HG02763 (cell line): ENCODE results near the gene PLA2G4D.

Source experiments
- ATAC-seq: cut with Tn5 transposase; IDR thresholded peaks from one replicate; pipeline ENCODE4 v1.9.1; 2021; ENCODE audit warnings: mild to moderate bottlenecking, moderate library complexity; ENCODE audit not compliant: unreplicated experiment

PLA2G4D gene

GRCh38 chr15:42057799-42058646 lies 36.3 kb downstream of the PLA2G4D start:
- no peak for ATAC-seq

GRCh38 chr15:42056934-42057798 lies 37.2 kb downstream of the PLA2G4D start:
- no peak for ATAC-seq

GRCh38 chr15:42053914-42054313 lies 40.4 kb downstream of the PLA2G4D start:
- ATAC-seq = no peak

- no peak for ATAC-seq
These were observed 41.4 kb downstream of the PLA2G4D start for GRCh38 chr15:42053010-42053409.

- no peak for ATAC-seq
These were observed 43.7 kb downstream of the PLA2G4D start for GRCh38 chr15:42050484-42051255.

- ATAC-seq = no peak
These were observed 45.6 kb downstream of the PLA2G4D start for GRCh38 chr15:42048821-42049200.

- ATAC-seq = no peak
These were observed 46.1 kb downstream of the PLA2G4D start for GRCh38 chr15:42048080-42048820.

- ATAC-seq = no peak
These were observed 47.8 kb downstream of the PLA2G4D start for GRCh38 chr15:42046597-42046996.

- no peak for ATAC-seq
These were observed 49.1 kb downstream of the PLA2G4D start for GRCh38 chr15:42045211-42045615.

GRCh38 chr15:42042602-42043400 lies 51.6 kb downstream of the PLA2G4D start:
- ATAC-seq = no peak

- ATAC-seq = no peak
These were observed 56.0 kb downstream of the PLA2G4D start for GRCh38 chr15:42038401-42038800.

GRCh38 chr15:42037656-42038055 lies 56.7 kb downstream of the PLA2G4D start:
- no peak for ATAC-seq

- ATAC-seq = no peak
These were observed 57.4 kb downstream of the PLA2G4D start for GRCh38 chr15:42036966-42037365.

- ATAC-seq = no peak
These were observed 58.1 kb downstream of the PLA2G4D start for GRCh38 chr15:42036112-42036905.

- ATAC-seq = peak; percentile 70
These were observed 59.0 kb downstream of the PLA2G4D start for GRCh38 chr15:42035435-42035761.

- ATAC-seq = no peak
These were observed 59.5 kb downstream of the PLA2G4D start for GRCh38 chr15:42034628-42035434.

GRCh38 chr15:42033214-42033873 lies 61.0 kb downstream of the PLA2G4D start:
- ATAC-seq = no peak
